Amniotic epithelial cell (primary cell): ENCODE data around the gene SNX25.
"Not testable (repeated sequence)": the region's sequence is repeated elsewhere in the genome, so short reads cannot be mapped to it uniquely, and the experiment has no call there.

Experiments
- DNase-seq: peaks from one replicate; pipeline ENCODE4 v3.0.0-alpha.2; 2010; ENCODE audit warnings: low read depth

SNX25 gene

DNA sequence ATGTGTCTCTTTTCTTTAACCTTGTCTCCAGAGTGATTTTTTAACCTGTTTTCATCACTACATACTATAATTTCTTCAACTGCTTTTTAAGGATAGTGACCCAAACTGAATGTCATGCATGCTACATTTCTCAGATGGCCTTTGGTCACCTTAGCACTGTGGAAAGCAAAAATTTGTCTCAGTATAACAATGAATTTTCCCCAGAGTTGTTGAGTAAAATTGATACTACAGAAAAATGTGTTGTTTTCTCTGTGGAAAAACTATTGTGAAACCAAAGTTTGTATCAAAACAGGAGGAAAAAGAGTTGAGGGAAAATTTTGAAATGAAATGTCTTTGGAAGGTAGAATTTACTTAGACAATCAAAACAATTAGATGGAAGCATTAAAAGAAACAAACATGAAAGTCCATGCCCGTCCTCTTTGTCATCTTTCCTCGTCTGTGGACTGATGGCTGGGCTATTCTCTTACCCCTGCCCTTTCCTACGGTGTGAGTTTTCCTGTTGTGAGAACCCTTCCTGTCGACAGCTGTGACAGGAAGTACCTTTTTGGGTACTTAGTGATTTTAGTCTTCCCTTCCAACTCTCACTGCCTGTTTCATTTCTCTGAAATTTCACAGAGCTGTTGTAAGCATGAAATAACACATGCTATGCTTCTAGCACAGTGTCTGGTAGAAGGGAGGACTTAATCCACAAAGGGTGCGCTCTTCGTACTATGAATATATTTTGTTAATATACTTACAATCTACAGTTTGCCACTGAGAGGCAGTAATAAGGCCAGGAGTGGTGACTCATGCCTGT is 135.5 kb downstream of the SNX25 start:
- peak; percentile 34 for DNase-seq

DNA sequence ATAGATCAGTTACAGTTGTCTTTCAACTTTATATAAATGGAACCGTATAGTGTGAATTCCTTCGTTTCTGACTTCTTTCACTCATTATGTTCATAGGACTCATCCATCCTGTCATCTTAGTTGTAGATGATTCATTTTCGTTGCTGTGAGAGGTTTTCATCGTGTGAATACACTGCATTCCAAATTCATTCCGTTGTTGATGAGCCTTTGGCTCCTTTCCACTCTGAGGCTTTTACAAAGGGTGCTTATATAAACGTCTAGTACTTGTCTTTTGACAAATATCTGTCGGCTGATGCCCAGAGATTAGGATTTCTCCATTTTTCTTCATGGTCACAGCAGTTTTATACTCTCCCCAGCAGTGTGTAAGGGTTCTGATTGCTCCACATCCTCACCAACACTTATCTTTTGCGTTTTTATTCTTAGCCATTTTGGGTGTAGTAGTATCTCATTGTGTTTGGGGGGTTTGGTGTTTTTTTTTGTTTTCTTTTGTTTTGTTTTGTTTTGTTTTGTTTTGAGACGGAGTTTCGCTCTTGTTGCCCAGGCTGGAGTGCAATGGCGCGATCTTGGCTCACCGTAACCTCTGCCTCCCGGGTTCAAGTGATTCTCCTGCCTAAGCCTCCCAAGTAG is 137.7 kb downstream of the SNX25 start:
- DNase-seq, result peak; percentile 85

DNA sequence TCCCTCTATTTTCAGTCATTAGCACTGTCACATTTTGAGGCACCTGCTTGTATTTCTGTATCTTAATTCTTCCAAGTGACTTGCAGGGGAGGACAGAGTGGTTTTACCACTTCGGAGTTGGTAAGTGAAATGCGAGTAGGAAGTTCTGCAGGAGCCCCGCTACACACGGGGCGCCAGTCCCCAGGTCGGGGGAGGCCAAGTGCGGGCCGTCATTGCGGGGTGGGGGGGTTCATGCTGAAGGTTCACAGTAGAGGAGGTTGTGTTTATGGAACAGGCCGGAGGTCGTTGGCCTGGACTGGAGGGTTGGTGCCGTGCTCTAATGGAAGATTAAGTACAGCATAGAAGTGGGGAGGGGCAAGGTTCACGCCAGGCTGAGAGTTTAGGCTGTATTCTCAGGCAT is 142.3 kb downstream of the SNX25 start:
- no peak for DNase-seq

DNA sequence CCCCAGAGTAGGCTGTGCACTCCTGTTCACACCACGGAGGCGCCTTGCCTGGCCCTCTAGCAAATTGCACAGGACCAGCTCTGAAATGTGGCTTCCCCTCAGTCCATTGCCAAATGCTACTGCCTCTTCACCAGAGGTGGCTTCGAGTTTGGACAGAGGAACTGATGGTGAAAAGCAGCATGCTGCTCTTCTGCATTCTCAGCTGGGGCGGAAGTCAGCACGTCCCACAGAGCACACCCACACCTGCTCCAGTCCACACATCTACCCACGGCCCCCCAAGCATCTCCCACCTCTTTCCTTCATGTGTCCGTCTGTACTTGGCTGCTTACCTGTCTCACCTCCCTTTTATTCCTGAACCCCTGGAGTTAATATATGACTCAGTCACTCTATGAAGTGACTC is 142.8 kb downstream of the SNX25 start:
- no peak for DNase-seq

DNA sequence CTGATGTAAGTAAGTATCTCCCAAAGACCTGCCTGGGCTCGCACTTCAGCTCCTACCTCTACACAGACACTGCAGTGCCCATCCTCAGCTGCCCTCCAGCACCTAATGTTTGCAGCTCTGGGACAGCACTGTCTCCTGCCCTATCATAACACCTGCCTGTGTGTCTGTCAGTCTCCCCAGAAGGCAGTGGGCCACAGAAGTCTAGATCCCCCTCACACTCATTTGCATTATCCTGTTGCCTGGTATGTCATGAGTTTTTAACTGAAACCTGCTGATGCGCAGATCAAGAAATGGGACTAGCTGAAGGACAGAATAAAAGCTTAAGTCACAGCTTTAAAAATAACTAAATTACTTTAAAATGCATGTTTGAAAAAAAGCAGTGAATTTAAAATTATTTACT is 143.3 kb downstream of the SNX25 start:
- DNase-seq, result no peak

DNA sequence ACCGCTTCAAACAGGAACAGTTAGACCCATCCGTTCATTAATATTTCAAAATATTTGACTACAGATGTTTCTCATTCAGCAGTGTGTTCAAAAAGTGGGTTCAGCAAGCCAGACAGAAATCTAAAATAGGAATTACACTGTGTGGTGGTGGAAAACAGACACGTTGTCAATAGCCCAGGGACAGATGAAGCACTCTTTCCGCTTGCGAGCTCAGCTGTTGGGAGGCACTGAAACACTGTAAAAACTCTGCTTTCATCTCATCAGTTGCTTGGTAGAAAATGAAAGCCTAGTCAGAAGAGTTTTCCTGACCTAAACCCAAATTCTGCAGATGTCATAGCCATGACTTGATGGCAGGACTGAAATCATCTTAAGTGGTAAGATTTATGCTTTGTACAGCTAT is 147.8 kb downstream of the SNX25 start:
- no peak for DNase-seq

DNA sequence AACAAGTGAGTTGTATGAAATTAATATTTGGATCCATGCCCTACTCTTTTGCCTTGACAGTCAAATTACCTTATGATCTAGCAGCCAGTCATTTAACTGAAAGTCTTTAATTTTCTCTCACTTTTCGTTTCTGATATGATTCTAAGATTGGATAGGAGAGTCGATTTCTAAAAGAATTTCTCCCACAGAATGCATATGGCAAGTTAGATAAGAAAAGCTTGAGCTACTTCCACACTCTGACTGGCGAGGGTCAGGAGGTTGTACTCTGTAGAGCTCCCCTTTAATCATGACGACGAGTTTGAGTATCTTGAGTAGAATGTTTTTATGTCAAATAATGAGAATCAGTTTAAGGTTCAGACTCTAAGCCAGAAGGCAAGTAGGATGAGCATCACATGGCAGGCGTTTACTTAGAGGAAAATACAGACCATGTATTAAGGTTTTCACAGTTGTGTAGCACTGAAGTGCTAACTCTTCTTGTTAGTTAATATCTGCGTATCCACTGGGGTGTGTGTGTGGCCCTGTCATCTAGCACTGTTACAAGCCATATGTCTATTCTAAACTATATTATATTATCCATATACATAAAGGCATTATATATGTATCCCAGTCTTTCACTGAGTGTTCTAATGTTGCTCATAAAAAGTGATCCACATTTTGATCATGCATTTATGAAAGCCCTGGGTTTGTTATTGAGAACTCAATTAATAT is 148.5 kb downstream of the SNX25 start:
- no peak for DNase-seq

DNA sequence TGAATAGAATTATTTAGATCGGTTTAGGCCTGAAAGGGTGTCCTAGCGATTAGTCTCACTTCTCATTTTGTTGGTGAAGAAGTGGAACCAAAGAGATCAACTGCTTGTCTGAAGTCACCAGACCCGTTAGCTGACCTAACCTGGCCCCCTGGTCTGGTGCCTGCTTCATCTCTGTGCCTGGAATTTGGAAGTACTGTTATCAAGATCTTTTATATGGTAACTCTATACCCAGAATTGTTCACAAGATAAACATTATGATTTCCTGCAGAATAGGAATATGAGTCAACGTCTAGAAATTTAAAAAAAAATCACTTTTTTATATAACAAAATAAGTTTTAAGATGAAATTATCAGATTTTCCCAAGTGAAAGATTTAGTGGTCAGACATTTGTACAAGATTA is 149.1 kb downstream of the SNX25 start:
- DNase-seq, result peak; percentile 64

DNA sequence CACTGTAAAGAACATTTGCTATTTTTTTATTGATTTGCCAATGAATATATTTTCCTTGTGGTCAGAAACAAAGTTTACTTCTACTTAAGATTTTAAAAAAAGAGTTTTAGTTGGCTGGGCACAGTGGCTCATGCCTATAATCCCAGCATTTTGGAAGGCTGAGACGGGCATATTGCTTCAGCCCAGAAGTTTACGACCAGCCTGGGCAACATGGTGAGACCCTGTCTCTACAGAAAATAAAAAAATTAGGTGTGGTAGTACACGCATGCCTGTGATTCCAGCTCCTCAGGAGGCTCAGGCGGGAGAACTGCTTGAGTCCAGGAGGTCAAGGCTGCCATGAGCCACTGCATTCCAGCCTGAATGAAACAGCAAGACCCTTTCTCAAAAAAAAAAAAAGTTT is 149.6 kb downstream of the SNX25 start:
- peak; percentile 34 for DNase-seq

DNA sequence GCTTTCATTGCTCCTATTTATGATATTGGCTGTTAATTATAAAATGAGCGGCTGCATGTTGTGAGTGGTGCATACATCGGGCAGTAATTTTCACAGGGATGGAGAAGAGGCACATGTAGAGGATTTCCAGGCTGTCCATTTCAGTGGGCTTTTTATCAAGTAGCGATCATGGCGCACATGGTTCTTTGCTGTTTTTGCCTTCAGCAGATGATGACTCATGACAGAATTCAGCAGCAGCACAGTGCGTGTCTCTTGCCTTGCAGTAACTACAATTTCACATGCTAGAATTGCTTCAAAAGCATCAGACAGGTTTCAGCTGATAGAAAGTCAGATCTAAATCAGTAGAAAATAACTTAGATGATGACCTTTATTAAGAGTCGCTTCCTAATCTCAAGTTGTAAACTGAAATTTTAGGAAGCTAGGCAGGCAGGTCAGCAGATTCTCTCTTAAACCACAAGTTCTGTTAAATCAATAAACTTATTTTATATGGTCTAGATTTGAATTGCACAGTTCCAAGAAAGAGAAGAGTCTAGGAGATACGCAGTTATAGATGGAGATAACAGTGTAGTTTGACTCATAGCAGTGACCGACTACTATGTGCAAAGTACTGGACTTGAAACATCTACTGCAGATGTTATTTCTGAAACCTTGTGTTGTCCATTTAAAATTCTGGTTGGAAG is 150.5 kb downstream of the SNX25 start:
- peak; percentile 83 for DNase-seq

DNA sequence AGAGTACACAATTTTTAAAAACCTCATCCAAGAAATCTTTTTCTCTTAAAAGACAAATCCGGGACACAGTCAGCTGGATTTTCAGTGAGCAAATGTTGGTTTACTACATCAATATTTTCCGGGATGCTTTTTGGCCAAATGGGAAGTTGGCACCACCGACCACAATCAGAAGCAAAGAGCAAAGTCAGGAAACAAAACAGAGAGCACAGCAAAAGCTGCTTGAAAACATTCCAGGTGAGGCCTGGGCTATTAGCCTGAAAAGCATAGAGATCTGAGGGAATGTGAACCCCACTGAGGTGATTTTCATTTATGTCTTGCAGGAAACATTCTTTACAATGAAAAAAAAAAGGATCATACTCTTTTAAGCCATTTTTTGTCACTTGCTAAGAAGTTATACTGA is 152.5 kb downstream of the SNX25 start:
- no peak for DNase-seq

DNA sequence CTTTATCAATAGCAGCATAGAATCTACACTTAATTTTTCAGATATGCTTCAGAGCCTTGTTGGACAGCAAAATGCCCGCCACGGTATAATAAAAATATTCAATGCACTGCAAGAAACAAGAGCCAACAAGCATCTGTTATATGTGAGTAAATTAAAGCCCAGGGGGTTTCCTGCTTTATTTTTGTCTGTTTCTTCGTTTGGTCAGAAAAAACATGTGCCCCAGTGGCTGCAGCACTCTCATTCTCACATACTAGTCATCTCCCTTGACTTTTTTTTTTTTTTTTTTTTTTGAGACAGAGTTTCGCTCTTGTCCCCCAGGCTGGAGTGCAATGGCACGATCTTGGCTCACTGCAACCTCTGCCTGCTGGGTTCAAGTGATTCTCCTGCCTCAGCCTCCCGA is 153.2 kb downstream of the SNX25 start:
- DNase-seq, result not testable (repeated sequence)

DNA sequence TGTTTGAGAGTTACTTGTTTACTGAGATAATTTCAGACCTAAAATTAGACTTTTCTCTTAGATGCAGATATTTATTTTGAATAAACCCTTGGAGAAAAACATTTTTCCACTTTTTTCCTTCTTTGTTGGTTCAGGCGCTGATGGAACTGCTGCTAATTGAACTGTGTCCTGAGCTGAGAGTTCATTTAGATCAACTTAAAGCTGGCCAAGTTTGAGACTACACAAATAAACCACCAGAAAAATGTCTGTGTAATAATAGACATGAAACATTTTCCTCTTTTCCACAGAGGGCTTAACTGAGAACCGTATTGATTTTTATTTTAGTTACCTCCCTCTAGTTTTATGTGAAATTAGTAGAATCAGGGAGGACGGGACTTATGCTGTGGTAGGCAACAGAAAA is 153.9 kb downstream of the SNX25 start:
- DNase-seq, result no peak

DNA sequence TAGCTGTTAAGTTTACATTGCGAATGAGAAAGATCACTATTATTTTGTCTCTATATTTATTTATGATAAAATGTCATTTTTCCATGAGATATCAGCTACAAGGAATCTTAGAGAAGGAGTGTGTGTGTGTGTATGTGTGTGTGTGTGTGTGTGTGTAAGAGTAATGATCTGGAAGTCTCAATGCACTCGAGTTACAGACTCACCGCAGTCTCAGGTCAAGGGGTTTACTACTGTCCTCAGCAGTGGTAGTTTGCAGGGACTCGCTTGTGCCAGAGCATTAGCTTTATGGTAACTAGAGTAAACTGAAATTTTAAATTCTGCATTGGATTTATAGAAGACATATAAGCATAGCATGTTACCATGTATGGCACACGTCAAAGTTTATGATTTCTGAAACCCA is 155.5 kb downstream of the SNX25 start:
- no peak for DNase-seq

DNA sequence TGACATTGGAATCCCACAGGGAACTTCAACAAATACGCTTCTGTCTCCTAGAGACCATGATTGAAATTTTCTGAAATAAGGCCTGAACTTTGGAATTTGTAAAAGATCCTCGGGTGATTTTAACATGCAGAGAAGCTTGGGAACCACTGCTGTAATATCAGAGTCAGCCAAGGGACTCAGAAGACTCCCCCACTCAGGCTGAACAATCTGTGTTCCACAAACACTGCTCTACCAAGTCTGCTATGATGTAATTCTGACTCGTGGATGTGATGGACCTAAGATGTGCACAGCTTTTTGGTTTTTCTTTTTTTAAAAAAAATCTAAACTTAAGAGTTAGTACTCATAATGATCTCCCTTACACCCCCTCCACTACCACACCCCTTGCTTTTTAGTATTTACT is 160.3 kb downstream of the SNX25 start:
- DNase-seq, result peak; percentile 45

DNA sequence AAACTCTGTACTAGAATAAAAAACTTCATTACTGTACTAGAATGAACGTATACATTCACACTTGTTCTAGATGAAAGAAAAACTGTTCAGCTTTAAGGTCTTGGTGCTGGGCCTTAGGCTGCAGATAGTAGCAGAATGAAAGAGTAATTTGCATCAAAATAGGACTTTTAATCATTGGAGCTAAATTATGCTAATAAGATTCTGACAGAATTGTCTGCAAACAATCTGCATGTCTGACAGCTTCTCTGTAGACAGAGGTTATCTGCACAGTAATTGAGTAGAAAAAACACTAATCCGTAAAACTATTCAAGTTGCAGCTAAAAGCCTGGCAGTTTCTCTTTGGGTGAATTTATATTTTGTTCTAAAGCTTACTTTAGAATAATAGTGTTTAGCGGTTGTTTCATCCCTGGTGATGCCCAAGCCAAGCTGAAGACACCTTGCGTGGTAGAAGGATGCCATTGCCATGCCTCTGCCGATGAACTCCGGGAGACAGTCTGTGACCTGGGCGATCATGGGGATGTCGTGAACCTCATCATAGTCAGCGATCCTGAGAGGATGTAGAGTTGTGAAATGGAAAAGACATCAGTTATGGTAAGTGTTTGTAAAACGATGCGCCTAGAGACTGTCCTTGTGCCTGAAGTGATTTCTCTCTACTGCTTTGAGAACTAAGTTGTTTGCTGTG is 161.0 kb downstream of the SNX25 start:
- no peak for DNase-seq

DNA sequence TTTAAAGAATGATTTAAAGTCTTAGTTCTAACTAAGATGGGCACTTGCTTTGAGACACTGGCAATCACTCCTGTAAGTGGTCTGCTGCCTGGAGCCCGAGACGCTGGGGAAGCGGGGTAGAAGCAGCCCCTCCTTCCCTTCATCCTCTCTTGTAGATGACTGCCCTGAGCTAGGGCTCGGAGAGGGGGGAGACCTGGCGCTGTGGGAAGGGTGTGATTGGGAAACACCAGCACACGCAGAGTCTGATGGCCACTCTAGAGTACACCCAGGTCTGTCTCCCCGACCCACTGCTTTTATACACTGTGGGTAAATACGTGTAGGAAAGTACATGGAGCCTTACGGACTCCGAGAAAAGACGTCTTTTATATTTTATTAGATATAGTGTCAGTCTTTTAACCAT is 162.3 kb downstream of the SNX25 start:
- no peak for DNase-seq

DNA sequence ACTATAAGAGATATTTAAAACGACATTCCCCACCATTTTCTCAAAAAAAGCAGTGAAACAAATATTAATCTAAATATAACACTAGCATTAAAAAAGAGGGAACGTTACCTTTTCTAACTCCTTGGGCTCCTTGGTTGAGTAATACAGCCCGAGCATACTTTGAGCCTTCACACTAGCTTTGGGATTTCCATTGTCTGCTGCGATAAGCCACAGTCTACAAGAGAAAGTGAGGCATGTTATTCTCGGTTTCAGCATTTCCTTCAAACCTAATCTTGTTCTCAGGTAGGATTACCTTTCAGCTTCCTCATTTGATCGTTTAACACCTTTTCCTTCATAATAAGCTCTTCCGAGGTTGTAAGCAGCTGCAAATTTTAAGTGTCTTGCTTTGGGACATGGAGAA is 164.6 kb downstream of the SNX25 start:
- no peak for DNase-seq

DNA sequence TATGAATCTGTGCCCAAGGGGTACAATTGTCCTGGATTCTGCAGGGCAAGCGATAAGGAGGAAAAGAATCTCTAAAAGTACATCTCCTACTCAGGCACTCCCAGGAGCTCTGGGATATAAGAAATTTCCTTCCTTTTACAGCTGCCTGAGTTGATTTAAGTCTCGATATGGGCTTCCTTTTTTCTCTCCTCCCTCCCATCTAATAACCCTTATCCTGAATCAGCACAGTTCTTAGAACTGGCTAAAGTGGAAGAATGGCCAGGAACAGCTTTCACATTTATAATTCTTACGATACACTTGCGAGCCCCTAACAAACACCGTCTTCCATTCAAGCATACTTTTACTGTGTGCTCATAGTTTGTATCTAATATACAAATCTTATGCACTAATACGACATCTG is 165.2 kb downstream of the SNX25 start:
- DNase-seq, result no peak

DNA sequence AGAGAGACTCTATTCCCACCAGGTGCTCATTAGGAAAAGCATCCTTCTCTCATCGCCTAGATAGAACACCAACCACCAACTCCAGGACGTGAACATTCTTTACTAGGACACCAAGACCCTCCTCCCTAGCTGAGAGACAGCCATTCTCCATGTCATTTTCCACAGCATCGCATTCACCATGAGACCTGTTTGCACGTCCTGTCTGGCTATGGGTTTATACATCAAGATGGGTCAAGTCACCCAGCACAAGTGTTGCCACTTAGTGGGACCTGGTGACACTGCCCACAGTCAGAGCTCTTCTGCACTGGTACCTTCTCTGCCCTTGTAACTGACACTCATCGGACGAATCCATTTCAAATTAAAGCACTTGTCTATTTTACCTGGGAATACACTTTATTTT is 168.9 kb downstream of the SNX25 start:
- no peak for DNase-seq

DNA sequence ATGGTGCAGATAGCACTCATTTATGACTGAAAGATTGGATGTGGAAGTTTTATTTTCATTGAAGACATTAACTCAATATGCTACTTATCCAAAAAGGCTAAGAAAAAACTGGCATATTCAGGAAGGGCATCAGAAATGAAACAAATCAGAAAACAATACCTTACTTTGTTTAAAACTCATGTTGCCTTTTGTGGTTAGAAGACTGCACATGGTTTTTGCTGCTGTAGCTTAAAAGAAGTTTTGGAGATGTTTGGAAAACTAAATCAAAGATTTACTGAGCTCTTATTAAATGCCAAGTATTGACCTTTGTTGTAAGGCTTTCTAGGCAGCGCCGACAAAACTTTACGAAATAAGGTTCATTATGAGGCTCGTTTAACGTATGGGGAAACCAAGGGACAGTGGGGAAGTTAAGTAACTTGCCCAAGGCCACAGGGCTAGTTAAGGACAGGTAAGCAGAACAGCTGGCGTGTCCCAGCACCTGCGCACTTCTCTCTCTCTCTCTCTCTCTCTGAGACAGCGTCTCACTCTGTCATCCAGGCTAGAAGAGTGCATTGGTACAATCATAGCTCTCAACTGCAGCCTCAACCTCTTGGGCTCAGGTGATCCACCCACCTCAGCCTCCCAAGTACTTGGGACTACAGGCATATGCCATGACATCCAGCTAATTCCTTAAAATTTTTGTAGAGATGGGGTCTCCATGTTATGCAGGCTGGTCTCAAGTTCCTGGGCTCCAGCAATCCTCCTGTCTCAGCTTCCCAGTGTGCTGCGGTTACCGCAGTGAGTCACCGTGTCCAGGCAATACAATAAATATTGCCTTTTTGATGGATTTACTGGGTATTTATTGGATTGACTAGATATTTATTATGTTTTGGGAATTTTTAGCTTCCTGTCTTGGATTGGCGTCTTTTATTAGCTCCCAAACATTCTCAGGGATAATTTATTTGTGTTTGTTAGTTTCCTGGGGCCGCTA is 170.2 kb downstream of the SNX25 start:
- DNase-seq, result no peak
